ENCODE results near the gene HOXA11.

HOXA11 gene

DNA sequence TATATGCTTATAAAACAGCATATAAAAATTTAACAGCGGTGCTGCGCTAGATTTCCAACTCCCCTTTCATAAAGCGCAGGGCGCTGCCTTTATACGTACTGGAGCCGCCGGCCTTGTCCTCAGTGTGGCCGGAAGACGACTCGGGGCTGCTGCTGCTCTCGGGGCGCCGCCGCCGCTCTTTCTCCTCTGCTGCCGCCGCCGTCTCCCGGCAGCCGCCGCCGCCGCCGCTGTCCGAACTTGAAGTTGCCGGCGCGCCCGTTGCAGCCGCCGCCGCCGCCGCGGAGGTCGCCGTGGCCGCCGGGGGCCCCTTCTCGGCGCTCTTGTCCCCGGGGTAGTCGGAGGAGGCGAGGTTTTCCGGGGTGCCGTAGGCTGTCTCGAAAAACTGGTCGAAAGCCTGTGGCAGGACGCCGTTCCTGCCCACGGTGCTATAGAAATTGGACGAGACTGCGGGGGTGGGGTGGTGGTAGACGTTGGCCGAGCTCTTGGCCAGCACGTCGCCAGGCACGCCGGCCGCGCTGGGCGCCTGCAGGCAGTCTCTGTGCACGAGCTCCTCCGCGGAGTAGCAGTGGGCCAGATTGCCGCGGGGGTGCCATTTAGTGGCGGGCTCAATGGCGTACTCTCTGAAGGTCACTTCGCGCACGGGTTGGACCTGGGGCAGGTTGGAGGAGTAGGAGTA lies 557 bp downstream of the HOXA11 start:
- H3K36me3 Mint-ChIP-seq (ENCODE audit: low read depth) = no peaks in the 10 kb centered on the region
- intact Hi-C loops (cut with micrococcal nuclease) = no loop called here
- no peak overlapping the region for H3K27ac Mint-ChIP-seq
- H3K4me3 Mint-ChIP-seq = peak overlapping the region; percentile 59
- H3K4me1 Mint-ChIP-seq (ENCODE audit: low read depth) = peaks cover 53% of the 10 kb centered on the region
- H3K27me3 Mint-ChIP-seq = peaks cover 94% of the 10 kb centered on the region
- H3K9me3 Mint-ChIP-seq = no peaks in the 10 kb centered on the region

DNA sequence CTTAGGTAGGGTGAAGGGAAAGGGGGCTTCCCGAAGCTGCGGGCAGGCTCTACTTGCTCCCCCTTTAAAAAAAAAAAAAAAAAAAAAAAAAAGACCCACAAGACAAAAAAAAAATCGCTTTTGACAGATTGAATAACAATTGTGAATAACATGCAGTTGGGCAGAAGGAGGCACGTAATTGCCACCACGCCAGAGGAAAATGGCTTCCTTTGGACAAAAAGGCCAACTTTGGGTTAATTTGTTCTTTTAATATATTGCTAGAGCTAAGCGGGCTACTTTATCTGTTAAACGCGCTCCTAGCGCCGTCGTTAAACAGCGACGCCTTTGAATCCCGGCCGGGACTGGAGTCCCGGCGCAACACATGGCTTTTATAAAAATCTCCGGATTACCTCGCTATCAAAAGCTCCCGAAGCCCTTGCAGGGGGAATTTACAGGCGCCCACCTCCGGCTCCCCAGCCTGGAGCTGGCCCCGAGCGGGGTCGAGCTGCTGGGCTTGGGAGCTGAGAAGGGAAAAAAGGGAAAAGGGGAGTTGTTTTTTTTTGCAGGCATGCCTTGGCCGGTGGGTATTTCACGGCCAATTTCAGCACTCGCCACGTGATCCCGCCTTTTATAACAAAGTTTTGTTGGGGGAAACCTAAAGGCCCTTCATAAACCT lies 1.2 kb downstream of the HOXA11 start:
- intact Hi-C loops (cut with micrococcal nuclease) = no loop called here
- Mint-ChIP-seq H3K27ac (no peak overlapping the region), H3K27me3 (peaks cover 94% of the 10 kb centered on the region), H3K36me3 (ENCODE audit: low read depth) (no peaks in the 10 kb centered on the region), H3K4me1 (ENCODE audit: low read depth) (peaks cover 48% of the 10 kb centered on the region), H3K4me3 (peak overlapping the region; percentile 59), H3K9me3 (no peaks in the 10 kb centered on the region)

DNA sequence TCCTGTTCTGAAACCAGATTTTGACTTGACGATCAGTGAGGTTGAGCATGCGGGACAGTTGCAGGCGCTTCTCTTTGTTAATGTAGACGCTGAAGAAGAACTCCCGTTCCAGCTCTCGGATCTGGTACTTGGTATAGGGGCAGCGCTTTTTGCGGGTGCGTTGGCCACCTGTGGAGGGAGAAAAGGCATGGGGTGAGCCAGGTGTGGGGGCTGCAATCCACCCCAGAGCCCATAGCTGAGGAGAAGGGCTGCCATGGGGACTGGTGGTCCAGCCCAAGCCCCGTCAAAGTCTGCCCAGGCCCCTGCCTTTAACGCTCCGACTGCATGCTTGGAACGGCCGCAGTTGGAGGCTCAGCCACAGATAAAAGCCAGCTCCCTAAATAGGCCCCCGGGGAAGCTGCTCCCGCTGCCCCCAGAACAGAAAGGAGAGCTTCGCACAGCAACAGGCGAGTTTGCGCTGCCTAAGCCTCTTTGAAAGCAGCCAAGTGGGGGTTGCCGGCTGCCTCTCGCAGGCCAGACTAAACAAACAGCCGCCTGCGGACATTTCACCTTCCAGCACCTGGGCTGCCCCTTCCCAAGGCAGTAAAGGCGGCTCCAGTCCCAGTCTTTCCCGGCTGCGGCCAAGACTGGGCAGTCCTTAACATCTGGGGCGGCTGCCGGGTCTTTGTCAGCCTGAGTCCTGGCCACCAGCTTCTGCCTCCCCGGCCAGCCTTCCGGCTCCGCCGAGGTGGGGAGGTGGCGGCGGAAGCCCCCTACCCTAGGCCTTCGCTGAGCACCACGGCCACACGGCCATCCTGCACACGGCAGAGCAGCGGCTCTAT lies 2.0 kb downstream of the HOXA11 start:
- intact Hi-C loops (cut with micrococcal nuclease) = no loop called here
- H3K9me3 Mint-ChIP-seq = no peaks in the 10 kb centered on the region
- peaks cover 40% of the 10 kb centered on the region for H3K4me1 Mint-ChIP-seq (ENCODE audit: low read depth)
- H3K36me3 Mint-ChIP-seq (ENCODE audit: low read depth) = no peaks in the 10 kb centered on the region
- H3K27ac Mint-ChIP-seq = no peak overlapping the region
- peaks cover 92% of the 10 kb centered on the region for H3K27me3 Mint-ChIP-seq
- no peak overlapping the region for H3K4me3 Mint-ChIP-seq

DNA sequence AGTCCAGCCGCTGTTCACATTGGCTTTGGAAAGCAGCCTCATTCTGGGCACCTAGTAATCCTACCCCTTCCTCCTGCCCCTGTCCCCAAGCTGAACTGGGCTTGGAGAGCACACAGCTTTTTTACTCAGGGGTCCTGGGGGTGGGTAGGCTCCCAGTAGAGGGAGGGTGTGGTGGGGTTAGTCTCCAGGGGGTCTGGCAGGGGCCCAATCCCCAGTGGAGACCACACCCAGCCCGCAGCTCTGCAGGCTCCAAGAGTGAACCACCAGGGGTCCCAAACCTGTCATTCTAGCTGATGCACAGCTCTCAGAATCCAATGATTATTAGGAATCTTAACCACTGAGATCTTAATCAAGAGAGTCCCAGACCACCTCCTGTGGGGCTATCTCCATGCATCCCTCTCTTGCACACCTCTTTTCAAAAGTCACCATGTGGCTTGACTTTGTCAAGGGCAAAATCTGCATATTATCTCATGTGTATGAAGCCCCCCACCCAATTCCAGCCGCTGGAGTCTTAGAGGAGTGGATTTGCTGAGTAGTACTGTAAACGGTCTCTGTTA lies 2.7 kb downstream of the HOXA11 start:
- Mint-ChIP-seq H3K4me1 (ENCODE audit: low read depth) (peaks cover 35% of the 10 kb centered on the region), H3K27me3 (peaks cover 92% of the 10 kb centered on the region), H3K4me3 (no peak overlapping the region), H3K36me3 (ENCODE audit: low read depth) (no peaks in the 10 kb centered on the region), H3K9me3 (no peaks in the 10 kb centered on the region), H3K27ac (no peak overlapping the region)
- intact Hi-C loops (cut with micrococcal nuclease) = no loop called here

DNA sequence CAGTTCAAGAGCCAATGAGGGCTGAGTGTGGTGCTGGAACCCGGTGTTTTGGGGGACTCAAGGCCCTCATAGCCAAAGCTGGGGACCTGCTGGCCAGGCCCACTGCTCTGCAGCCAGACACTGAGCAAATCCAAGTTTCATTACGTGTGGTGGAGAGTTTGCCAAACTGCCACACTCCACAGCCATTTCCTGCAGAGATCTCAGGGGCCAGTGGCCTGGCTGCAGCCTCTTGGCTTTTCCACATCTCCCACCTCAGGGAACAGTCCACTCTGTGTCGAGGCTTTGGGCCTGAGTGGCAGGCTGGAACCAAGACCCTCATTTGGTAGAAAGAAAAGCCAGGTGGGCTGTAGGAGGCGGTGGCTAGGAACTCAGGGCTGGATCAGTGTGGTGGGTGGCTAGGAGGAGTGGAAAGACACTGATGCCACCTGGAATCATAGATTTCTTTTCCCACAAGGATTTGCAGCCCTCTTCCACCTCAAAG lies 3.2 kb downstream of the HOXA11 start:
- Mint-ChIP-seq H3K4me1 (ENCODE audit: low read depth) (peaks cover 35% of the 10 kb centered on the region), H3K27ac (no peak overlapping the region)

DNA sequence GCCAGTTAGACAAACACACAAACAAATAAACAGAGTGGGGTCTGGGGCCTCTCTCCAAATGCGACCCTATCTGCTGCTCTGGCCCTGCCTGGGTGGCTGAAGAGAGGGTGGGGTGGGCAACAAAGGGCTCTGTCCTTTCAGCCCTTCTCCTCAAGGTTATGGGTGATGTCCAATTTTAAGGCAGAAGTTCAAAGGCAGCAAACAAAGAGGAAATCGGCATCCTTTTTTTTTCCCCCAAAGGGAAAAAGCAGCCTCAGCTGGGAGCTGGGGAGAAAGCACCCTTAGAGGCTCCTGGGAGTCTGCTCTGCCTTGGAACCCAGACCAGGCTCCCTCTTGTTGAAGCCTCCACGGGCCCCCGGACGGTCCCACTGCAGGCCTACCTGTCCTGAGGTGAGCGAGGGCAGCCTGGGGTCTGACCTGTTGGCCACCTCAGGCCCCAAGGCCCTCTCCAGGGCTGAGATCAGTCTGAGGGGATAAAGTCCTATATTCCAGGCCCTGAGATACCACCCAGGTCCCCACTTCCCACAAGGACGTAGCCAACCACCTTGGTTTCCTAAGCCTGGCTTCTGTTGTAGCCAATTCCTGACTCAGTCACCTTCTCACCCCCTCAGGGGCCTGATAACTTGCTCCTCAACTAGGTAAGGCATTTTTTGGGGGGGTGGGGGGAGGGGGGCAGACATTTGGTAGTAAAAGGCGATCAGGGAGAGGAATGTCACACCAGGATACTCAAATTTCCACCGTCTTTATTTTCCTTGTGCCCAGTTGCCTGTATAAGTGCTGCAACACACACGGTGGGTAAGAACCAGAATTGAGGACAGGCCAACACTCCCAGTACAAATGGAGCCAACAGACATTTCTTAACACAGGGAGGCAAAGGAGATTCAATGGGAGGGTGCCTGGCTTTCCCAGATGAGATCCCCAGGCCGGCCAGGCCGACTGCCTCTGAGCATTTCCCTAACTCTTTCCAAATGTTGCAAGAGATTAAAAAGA lies 4.3 kb downstream of the HOXA11 start:
- H3K4me1 Mint-ChIP-seq (ENCODE audit: low read depth) = peaks cover 27% of the 10 kb centered on the region
- no peak overlapping the region for H3K27ac Mint-ChIP-seq
- no peaks in the 10 kb centered on the region for H3K9me3 Mint-ChIP-seq
- H3K27me3 Mint-ChIP-seq = peaks cover 95% of the 10 kb centered on the region
- intact Hi-C loops (cut with micrococcal nuclease) = no loop called here
- H3K36me3 Mint-ChIP-seq (ENCODE audit: low read depth) = no peaks in the 10 kb centered on the region
- no peak overlapping the region for H3K4me3 Mint-ChIP-seq

More for the DNA sequence above, 3.2 kb downstream of the HOXA11 start:
- Mint-ChIP-seq H3K36me3 (ENCODE audit: low read depth) (no peaks in the 10 kb centered on the region), H3K9me3 (no peaks in the 10 kb centered on the region), H3K27me3 (peaks cover 94% of the 10 kb centered on the region), H3K4me3 (no peak overlapping the region)
- intact Hi-C loops (cut with micrococcal nuclease) = no loop called here

DNA sequence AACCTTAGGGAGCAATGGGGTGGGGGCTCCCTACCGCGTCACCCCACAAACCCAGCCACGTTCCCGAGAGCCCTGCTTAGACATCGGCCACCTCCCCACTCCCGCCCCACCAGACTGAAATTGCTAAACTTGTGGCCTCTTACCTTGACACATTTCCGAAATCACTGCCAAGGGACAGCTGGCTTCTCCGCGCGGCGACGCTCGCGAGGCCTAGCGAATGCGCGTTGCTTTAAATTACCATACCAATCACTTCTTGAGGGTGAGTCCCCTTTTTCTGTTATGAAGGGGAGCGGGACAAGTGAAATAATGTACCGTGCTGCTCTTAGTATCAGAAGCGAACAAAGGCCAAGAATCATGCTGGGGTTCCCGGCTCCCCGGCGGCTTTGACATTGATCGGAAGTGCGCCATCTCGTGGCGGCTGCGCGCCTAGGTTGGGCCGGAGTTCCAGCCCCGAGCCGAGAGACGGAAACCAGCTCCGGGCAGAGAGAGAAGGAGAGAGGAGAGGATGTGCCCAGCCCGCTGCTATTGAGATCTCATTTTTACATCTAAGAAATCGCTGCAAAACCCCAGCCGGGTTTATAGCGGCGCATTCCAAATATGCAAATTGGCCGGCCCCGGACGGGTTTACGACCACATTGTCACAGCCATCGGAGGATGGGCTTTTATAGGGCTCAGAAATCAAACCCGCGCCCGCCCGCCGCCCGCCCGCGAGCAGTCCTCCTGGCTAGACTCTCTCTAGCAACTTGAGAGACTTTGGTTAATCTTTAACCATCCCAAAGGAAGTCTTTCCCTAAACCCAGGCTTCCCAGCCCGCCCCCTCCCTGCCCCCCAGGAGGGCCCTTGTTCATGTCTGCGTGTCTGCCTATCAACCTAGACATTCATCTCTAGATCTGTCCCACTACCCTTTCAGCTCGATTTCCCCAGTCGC lies 5.3 kb downstream of the HOXA11 start:
- intact Hi-C loops (cut with micrococcal nuclease) = no loop called here
- H3K9me3 Mint-ChIP-seq = no peaks in the 10 kb centered on the region
- H3K36me3 Mint-ChIP-seq (ENCODE audit: low read depth) = no peaks in the 10 kb centered on the region
- H3K27ac Mint-ChIP-seq = no peak overlapping the region
- H3K4me3 Mint-ChIP-seq = peak overlapping the region; percentile 45
- H3K4me1 Mint-ChIP-seq (ENCODE audit: low read depth) = peaks cover 21% of the 10 kb centered on the region
- peaks cover 95% of the 10 kb centered on the region for H3K27me3 Mint-ChIP-seq

DNA sequence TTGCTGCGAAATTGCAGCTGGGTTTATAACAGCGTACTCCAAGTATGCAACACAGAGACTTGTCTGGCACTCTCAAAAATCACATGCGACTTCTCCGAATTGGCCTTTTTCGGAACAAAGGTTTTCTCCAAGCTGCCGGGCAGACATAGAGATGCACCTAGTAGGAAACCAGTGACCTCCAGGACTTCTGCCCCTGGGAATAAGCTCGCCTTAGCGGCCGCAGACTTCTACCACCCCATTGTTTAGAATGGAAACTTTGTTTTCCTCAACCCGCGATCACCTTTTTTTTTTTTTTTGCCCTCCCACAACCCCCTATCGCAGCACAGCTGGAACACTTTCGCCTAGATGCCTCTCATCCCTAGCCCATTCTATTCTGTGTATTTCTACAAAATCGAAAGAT lies 6.0 kb downstream of the HOXA11 start:
- Mint-ChIP-seq H3K4me1 (ENCODE audit: low read depth) (peaks cover 20% of the 10 kb centered on the region), H3K27ac (no peak overlapping the region), H3K36me3 (ENCODE audit: low read depth) (no peaks in the 10 kb centered on the region), H3K9me3 (no peaks in the 10 kb centered on the region), H3K27me3 (peaks cover 95% of the 10 kb centered on the region), H3K4me3 (no peak overlapping the region)
- intact Hi-C loops (cut with micrococcal nuclease) = no loop called here

DNA sequence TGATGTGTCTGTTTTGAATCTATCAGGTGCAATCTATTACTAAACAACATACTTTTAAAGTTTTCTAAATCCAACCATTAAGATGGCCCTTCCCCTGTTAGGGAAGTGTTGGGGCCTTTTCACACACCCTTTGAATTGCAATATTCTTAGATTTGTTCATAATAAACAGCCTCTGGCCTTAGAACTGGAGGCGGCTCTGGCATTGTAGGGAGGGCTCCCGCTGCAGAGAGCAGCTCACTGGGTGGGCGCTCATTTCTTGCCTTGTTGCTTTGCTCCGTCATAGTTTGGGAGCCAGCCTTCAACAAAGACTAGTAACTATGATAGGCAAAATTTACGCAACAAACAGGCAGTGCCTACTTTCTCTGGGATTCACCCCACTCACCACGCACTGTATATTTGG lies 6.7 kb downstream of the HOXA11 start:
- Mint-ChIP-seq H3K4me3 (no peak overlapping the region), H3K4me1 (ENCODE audit: low read depth) (peaks cover 20% of the 10 kb centered on the region), H3K36me3 (ENCODE audit: low read depth) (no peaks in the 10 kb centered on the region), H3K27me3 (peaks cover 94% of the 10 kb centered on the region), H3K27ac (no peak overlapping the region), H3K9me3 (no peaks in the 10 kb centered on the region)
- intact Hi-C loops (cut with micrococcal nuclease) = no loop called here

DNA sequence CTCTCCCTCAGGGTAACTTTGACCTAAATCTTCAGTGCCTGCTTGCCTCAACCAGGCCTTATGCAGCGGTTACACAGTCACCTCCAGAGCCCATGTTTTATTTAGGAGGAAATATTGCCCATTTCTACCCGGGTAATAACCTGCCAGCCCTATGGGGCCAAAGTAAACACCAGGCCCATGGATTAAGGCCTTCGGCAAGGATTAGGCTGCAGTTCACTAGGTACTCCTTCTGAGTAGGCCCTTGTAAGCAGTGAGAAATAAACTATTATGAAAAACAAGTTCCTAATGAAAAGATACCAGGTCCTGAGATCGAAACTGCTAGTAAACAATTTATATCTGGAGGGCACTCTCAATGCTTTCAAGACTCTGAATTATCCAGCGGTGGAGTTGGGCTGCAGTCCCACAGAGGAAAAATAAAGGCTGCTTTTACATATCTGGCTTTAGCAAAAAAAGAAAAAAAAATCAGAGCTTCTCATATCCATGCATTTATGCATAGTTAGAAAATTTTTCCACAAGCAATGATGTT lies 7.2 kb downstream of the HOXA11 start:
- Mint-ChIP-seq H3K27me3 (peaks cover 94% of the 10 kb centered on the region), H3K9me3 (no peaks in the 10 kb centered on the region), H3K27ac (no peak overlapping the region), H3K4me3 (no peak overlapping the region), H3K4me1 (ENCODE audit: low read depth) (peaks cover 21% of the 10 kb centered on the region), H3K36me3 (ENCODE audit: low read depth) (no peaks in the 10 kb centered on the region)
- intact Hi-C loops (cut with micrococcal nuclease) = no loop called here

DNA sequence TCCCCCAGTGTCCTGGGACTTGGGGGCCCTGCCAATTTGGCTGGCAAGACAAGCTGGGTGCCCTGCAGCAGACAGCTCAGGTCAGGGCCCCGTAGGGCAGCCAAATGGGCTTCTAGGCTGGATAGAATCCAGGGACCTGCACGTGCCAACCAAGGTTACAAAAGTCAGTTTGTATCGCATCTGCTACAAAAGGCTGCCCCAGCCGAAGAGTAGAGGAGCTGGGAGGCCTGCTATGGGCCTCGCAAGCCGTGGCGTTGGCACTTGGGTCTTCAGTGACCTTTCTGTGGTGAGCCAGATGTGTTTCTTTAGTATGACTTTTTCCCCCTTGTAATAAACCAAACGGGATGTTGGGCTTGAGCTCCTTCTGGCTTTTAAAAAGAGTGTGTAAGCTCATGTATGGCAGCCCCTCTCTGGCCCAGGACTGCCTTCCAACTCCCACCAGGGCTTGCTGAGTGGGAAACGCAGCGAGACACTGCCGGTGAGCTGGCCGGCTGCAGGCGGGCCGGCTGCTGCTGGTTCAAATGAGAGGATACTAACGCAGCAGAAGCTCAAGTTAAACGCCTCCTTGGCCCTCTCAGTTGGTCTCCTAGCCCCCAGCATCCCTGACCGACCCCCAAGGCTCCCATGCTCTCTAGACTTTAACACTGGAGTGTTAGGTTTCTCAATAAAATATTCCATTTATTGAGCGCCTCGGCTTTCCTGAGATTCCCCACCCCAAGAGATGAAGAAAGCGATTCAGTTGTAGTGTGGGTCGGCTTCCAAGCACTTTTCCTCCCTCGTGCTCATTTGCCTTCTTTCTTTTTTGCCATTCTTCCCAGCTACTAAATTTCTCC lies 7.9 kb downstream of the HOXA11 start:
- no peaks in the 10 kb centered on the region for H3K9me3 Mint-ChIP-seq

DNA sequence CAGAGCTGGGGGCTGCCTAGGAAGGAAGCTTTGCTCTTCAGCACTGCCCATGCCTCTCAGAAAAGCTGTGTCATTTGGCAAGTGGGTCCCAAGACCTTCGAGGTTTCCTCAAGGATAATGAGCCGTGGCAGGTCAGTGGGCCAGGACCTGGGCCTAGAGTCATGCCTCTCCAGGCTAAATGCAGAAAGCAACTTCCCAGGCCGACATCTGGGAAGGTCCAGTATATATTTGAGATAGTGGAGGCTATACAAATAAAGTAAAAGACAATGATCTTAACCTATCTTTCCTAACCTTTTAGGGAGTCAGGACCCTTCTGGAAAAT lies 8.5 kb downstream of the HOXA11 start:
- H3K4me3 Mint-ChIP-seq = no peak overlapping the region
- H3K4me1 Mint-ChIP-seq (ENCODE audit: low read depth) = peaks cover 31% of the 10 kb centered on the region

More for the DNA sequence above, 7.9 kb downstream of the HOXA11 start:
- H3K27ac Mint-ChIP-seq = no peak overlapping the region
- H3K4me1 Mint-ChIP-seq (ENCODE audit: low read depth) = peaks cover 24% of the 10 kb centered on the region
- H3K27me3 Mint-ChIP-seq = peaks cover 92% of the 10 kb centered on the region
- no peak overlapping the region for H3K4me3 Mint-ChIP-seq
- H3K36me3 Mint-ChIP-seq (ENCODE audit: low read depth) = no peaks in the 10 kb centered on the region
- intact Hi-C loops (cut with micrococcal nuclease) = no loop called here

More for the DNA sequence above, 8.5 kb downstream of the HOXA11 start:
- Mint-ChIP-seq H3K9me3 (no peaks in the 10 kb centered on the region), H3K27ac (no peak overlapping the region), H3K36me3 (ENCODE audit: low read depth) (no peaks in the 10 kb centered on the region), H3K27me3 (peaks cover 93% of the 10 kb centered on the region)
- intact Hi-C loops (cut with micrococcal nuclease) = no loop called here
